ENCODE measurements around the gene RPA1.
A peak's percentile ranks its signal among the peaks of the same experiment; 100 is the strongest.
"Not testable (repeated sequence)": the region's sequence is repeated elsewhere in the genome, so short reads cannot be mapped to it uniquely, and the experiment has no call there.

RPA1 gene

GRCh38 chr17:1880851-1881630 lies 51.2 kb downstream of the RPA1 start:
- no peak for DNase-seq

DNA sequence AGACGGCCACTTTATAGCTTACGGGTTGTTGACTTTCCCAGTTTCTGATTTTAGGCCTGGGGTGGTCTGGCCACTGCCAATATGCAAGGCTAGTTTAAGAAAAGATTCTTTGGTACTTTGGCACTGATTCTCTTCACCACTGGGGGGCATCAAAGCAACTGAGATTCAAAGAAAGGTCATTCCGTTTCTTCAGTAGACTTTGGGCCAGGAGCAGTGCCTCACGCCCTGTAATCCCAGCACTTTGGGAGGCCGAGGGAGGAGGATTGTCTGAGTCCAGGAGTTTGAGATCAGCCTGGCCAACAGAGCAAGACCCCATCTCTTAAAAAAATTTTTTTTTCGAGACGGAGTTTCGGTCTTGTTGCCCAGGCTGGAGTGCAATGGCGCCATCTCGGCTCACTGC lies 53.0 kb downstream of the RPA1 start:
- no peak for DNase-seq

DNA sequence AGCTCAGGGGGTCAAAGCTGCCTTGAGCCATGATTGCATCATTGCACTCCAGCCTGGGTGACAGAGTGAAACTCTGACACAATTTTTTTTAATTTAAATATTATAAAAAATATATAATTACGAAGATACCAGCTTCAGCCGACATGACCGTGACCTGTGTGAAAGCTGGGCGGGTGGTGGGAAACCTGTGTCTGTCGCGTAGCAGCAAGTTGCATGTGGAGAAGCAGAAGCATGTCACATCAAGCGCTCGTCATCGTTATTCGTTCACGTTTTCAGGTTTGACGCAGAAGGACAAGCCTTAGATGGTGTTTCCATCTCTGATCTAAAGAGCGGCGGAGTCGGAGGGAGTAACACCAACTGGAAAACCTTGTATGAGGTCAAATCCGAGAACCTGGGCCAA lies 53.7 kb downstream of the RPA1 start:
- DNase-seq = no peak

- no peak for DNase-seq
Observed at GRCh38 chr17:1888741-1889140, 58.9 kb downstream of the RPA1 start.

DNA sequence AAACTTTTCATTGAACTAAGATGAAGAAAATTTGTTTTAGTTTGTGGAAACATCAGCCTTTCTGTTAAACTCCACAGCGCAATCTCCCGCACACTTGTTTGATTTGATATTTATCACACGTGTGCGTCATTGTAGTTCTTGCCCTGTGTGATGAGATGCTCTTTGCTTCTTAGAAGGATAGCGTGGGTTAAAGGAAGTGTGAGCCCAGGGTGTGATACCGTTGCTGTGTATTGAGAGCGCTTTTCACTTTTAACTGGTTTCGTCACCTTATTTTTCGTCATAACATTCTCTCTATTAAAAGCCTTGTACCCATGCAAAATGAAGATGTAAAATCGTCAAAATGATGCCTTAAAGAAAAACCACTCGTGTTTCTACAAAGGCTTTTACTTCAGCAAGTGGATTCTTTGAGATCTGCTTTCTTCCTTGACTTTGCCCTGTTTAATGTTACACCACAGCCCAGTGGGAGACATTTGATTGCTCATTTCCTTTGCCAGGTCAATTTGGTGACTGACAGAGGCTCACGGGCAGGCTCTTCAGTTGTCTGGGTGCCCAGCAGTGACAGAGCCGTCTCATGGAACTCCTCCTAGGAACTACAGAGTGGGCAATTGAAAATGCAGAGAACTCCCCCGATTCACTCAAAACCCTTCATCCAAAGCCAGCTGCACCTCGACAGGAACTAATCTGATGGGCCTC lies 61.1 kb downstream of the RPA1 start:
- DNase-seq = no peak

GRCh38 chr17:1894753-1895339 lies 65.0 kb downstream of the RPA1 start:
- no peak for DNase-seq

DNA sequence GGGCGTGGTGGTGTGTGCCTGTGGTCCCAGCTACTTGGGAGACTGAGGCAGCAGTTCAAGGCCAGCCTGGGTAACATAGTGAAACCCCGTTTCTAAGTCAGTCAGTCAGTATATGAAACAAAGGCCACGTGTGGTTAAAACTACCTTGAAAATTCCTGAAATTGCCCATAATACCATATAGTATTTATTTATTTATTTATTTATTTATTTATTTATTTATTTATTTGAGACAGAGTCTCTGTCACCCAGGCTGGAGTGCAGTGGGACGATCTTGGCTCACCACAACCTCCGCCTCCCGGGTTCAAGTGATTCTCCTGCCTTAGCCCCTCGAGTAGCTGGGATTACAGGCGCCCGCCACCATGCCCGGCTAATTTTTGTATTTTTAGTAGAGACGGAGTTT lies 65.7 kb downstream of the RPA1 start:
- not testable (repeated sequence) for DNase-seq

DNA sequence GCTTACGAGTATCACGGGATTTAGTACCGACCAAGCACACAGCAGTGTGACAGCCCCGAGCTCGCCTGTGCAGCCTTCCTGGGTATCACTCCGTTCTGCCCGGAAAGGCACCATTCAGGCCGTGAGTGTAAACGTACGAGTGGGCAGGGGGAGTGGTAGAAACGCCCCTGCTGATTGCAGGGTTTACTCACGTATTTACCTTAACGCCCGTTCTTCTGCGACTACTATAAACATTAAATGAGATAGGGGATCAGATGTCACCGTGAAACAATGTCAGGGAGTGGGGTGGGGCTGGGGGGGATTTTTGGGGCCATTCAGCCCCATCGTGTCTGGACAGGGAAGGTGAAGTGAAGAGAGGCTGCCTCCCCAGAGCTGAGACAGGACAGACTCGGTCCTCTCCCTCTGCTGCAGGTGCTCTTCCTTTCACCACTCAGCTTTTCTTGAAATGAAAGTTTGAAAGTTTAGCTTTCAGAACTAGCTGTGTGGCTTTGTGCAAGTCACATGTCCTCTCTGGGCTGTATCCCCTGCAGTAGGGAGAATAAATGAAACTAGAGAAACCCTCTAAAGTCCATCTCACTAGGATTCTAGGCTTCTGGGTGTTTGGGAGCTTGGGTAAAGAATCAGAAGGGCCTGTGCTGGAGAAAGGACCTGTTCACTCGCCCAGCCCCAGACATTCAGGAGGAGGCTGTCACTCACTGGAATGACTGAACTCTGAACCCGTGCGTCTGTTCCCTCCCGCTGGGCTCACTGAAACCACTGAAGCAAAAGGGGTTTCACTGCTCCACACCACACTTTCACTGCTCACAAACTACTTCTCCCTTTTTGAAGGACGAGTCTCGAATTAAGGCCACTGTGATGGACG lies 66.7 kb downstream of the RPA1 start:
- no peak for DNase-seq

GRCh38 chr17:1897105-1897656 lies 67.4 kb downstream of the RPA1 start:
- no peak for DNase-seq

DNA sequence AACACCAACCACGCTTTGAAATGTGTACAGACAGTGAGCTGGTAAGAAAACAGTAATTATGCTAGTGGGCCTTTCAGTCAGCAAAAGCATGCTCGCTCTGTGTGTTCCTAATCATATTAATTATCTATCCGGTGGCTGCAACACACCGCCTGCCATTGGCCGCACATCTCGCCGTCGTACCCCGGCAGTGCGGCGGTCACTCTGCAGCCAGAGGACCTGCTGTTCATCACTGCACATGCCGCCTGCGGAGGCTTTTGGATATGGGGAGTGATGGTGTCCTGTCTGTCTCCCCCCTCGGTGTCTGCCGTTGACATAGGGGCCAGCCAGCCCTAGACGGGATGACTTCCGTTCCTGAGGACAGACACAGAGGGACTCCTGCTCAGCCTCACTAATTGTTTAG lies 68.5 kb downstream of the RPA1 start:
- DNase-seq = no peak

DNA sequence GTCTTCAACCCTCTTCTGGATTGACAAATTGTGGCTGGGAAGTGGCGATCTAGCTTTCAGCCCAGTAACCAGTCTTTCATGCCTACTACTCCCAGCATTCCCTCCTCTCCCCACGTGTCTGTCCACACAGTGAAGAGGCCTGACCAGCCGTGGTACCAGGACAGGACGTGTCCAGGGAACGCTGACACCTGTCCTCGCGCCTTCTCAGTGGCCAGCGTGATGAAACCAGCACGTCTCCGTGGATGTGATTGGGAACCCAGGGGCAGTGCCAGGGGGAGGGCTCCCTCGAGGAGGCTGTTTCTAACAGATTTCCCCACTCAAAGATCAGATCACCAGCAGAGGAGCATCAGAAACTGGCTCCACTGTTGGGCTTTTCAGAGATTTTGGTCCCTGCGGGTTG lies 69.1 kb downstream of the RPA1 start:
- DNase-seq = no peak

DNA sequence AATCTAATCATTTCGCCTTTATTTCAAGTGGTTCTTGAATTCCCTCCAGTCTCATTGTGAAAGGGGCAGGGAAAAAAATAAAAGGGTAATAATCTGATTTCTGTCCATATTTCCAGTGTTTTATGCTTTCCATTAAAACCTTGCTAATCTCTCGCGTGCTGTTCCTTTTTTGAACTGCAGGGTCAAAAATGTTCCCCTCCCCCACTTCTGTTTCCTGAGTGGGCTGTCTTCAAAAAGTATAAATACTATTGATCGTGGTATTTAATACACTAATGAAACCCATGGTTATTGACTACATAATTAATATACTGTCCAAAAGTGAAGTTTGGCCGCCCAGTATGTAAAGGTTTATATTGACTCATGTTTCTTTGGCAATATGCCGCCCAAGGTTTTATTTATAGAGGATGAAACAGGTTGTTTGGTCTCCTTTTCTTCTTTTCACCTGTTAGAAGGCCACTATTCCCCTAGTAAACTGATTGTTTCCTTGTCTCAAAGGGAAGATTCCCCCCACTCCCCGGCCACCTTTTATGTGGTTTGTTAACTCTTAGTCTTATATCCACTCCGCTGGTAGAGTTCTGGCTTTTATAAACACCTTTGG lies 69.7 kb downstream of the RPA1 start:
- DNase-seq = no peak

DNA sequence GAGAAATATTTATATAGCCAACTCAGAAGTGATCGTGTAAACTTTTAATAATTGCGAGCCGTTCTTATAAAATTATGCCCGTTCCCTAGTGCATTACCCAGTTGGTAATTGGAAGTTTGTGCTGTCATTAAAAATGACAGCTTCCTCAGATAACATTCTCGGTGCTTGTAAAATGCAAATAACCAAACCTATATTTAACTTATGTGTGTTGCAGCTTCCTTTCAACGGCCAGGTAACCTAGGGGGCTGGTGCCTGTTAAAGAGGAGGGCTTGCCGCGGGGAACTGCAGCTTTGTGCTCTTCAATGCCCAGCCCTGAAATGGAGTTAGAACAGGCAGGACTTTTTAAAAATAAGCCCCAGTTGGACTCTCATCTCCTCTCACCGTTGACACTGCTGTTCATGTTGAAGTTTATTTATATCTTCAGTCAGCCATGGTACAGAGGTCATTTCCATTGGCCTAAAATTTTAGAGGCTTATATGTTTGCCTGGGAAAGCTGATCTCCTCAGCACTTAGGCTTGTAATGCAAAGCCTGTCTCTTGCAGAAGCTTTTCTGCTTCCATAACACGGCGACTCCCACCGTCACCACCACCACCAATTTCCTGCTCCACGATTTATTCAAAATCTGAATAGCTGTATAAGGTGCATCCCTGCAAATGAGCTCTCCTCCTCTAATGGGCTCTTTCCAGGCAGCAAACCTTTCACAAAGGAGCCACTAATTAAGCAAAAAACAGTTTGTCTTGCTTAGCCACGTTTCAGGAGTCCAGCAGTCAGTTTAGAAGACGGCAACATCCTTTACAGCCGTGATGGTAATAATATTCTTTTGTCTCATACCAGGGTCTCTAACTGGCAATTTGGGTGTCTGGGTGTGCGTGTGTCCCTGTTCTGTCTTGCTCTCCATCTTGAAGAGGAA lies 74.7 kb downstream of the RPA1 start:
- DNase-seq = no peak

GRCh38 chr17:1905190-1905913 lies 75.5 kb downstream of the RPA1 start:
- no peak for DNase-seq

GRCh38 chr17:1906662-1907101 lies 76.9 kb downstream of the RPA1 start:
- no peak for DNase-seq

DNA sequence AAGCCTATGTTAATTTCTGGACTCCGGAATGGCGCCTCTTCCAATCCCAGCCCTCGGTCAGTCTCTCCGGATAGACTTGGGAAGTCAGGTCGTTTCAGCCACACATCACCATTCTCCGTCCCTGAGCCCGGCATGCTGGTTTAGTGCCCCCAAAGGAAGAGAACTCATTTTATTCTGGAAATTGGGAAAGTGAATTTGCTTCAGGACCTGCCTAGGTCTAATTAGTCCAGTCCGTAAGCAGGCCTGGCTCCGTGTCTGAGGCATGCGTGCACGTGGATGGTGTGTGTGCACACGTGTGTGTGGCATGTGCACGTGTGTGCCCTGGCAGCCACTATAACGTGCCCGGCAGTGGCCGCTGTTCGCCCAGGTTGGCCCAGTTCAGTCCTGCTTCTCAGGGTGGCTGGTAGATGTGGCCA lies 77.4 kb downstream of the RPA1 start:
- DNase-seq = no peak

DNA sequence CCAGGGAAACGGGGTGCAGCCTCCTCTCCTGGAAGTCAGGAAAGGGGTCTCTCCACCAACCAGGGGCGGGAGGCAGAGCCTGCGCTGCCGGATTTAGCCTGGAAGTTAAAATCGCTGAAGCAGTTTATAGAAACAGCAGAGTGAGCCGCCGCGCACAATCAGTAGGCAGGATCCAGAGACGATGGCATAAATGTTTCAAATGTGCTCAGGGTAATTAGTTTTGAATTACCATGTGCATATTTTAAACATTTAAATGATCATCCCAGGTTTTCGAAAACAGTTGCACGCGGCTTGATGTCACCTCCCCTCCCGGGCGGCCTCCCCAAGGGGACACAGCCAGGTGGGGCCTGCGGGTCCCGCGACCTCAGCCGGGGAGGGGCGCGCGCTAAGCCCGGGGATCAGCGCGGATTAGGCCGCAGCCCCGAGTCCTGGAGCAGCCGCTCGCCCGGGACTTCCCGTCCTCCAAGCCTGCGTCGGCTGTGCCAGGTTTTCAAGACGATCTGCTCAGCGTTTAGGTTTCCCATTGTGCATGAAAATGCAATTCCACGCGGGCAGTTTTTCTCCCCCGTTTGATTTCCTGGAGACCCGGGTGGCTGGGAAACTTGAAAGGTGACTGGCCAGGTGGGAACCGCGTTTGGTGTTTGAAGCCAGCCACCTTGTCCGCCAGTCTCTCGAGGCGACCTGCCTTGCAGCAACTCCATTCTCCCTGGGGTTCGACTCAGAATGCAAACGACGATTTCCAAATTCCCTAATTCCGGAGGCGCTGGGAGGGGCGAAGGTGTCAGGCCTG lies 78.3 kb downstream of the RPA1 start:
- peak; percentile 26 for DNase-seq

GRCh38 chr17:1908699-1909309 lies 79.0 kb downstream of the RPA1 start:
- peak; percentile 47 for DNase-seq

- DNase-seq = no peak
Observed at GRCh38 chr17:1909985-1910384, 80.2 kb downstream of the RPA1 start.
